ENCODE measurements around the gene NKPD1.

The NKPD1 gene, protein sequence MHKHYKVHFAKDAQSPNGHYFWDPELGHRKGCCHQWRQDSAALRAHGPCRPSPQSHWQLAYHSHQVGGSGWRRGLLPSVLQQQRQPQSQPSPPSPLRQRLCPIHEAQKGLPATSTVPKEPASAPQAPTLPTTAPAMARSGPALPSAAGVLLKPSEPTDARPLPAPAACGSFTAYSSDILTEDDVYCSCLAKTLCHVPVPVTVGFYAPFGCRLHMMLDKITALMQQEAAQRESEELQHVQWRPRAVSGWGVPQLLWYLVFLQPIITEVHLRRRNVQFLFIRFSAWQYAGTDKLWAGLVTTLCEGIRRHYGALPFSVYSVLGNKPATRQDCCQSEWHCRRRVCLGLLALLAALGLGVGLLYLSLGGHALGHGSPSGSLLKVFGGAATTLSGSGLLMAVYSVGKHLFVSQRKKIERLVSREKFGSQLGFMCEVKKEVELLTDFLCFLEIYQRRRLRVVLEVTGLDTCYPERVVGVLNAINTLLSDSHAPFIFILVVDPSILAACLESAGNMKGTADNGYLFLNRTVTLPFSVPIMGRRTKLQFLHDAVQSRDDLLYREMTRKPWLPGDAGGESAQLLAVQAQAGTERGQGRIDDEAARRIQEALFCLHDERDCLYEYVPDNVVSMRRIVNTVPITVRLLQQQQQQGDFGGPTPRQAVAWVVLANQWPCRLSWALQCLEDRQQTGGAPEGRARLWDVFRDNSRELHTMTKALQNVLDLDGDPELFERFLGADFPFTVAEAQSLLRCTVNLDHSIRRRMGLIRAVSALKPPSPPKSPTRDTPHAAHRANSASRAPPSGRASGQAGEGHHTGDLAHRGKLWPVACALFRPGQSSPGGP

DNA sequence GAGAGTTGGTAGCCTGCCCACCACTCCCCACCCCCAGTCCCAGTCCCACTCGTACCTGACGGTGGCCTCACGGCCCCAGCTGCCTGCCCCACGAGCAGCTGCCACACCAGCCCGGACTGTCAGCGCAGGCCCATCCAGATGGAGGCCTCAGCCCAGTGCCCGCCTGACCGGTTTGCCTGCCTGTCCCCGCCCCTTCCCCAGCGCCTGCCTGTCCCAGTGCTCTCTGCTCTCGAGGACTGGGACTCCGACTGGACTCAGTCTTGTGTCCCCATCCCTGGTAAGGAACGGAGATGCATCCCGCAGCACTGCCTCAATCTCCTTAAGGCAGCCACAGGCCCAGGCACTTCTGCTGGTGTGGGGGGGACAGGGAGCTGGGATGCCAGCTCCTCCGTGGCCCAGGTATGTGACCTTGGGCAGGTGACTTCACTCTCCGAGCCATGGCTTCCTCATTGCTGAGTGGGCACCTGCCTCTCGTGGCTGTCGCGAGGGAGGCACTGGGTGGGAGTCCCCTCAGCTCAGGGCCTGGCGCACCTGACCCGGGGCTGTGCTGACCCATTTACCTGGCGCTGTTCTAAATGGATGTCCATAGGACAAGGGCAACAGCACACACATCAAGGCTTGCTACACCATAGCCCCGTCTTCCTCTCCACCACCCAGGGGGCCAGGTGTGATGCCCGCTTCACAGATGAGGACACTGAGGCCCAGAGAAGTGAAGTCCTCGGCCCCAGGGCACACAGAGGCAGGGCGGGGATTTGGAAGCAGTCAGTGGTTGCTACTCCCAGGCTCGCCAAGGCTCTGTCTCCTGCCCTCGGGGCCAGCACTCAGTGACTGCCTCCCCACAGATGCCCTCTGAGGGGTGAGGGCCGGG, at the start of gene NKPD1:
Gene NKPD1, minus strand, starts transcription at position 113 of the 868 bp plus-strand sequence. CDS start 832 bp downstream, outside the sequence.
- Histone ChIP-seq H3K4me1 (ENCODE audit: low read length) (no peaks in the 10 kb centered on the region), H3K4me2 (ENCODE audit: low read depth, low read length) (no peak within 1 kb of the TSS), H3K36me3 (replicated peaks; ENCODE audit: insufficient read depth, low read length) (no peaks in the 10 kb centered on the region), H3K27ac (ENCODE audit: low read length) (no peak within 1 kb of the TSS), H3F3A (ENCODE audit: insufficient read depth, low read length) (no peaks in the 10 kb centered on the region), H3K4me3 (ENCODE audit: low read length) (no peak within 1 kb of the TSS), H3K79me2 (ENCODE audit: low read length) (no peaks in the 10 kb centered on the region), H4K20me1 (ENCODE audit: insufficient read depth, low read length) (no peaks in the 10 kb centered on the region), H2AFZ (ENCODE audit: low read length) (no peak within 1 kb of the TSS), H3K27me3 (replicated peaks; ENCODE audit: insufficient read depth, low read length) (peaks cover 42% of the 10 kb centered on the region), H3K9me2 (replicated peaks; ENCODE audit: insufficient read depth, low read length) (no peaks in the 10 kb centered on the region), H3K9me3 (replicated peaks; ENCODE audit: insufficient read depth, low read length) (no peaks in the 10 kb centered on the region), H3K9ac (ENCODE audit: low read length) (no peak within 1 kb of the TSS)
- no peak for DNase-seq
- TF ChIP-seq EZH2 (optimal IDR thresholded peaks at IDR 0.05; ENCODE audit: low read depth, low read length) = no peak
- TF ChIP-seq, protein P1, sequence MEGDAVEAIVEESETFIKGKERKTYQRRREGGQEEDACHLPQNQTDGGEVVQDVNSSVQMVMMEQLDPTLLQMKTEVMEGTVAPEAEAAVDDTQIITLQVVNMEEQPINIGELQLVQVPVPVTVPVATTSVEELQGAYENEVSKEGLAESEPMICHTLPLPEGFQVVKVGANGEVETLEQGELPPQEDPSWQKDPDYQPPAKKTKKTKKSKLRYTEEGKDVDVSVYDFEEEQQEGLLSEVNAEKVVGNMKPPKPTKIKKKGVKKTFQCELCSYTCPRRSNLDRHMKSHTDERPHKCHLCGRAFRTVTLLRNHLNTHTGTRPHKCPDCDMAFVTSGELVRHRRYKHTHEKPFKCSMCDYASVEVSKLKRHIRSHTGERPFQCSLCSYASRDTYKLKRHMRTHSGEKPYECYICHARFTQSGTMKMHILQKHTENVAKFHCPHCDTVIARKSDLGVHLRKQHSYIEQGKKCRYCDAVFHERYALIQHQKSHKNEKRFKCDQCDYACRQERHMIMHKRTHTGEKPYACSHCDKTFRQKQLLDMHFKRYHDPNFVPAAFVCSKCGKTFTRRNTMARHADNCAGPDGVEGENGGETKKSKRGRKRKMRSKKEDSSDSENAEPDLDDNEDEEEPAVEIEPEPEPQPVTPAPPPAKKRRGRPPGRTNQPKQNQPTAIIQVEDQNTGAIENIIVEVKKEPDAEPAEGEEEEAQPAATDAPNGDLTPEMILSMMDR (IDR thresholded peaks at IDR 0.05; ENCODE audit: low read length) = no peak
- no peak for TF ChIP-seq EZH2phosphoT487 (IDR thresholded peaks at IDR 0.05; ENCODE audit: low read length)

DNA sequence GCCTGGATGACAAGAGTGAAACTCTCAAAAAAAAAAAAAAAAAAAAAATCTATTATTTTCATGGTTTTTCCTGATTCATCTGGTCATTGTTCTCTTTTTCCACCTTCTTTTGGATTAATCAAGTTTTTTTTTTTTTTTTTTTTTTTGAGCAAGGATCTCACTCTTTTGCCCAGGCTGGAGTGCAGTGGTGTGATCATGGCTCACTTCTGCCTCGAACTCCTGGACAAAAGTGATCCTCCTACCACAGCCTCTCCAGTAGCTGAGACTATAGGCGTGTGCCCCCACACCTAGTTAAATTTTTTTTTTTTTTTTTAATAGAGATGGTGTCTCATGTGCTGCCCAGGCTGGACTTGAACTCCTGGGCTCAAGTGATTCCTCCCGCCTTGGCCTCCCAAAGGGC, 45.5 kb upstream of the NKPD1 start:
- no peaks in the 10 kb centered on the region for H3K36me3 ChIP-seq (replicated peaks; ENCODE audit: insufficient read depth, low read length)
- no peak for TF ChIP-seq EZH2 (optimal IDR thresholded peaks at IDR 0.05; ENCODE audit: low read depth, low read length)
- TF ChIP-seq, protein P1 (IDR thresholded peaks at IDR 0.05; ENCODE audit: low read length) = no peak
- TF ChIP-seq EZH2phosphoT487 (IDR thresholded peaks at IDR 0.05; ENCODE audit: low read length) = no peak
- no peaks in the 10 kb centered on the region for H3K4me1 ChIP-seq (ENCODE audit: low read length)
- H2AFZ ChIP-seq (ENCODE audit: low read length) = no peak overlapping the region
- no peaks in the 10 kb centered on the region; the same call in 1 of the 2 replicates for H3K27me3 ChIP-seq (replicated peaks; ENCODE audit: insufficient read depth, low read length)
- H3K4me2 ChIP-seq (ENCODE audit: low read depth, low read length) = no peak overlapping the region
- no peaks in the 10 kb centered on the region for H3K9me3 ChIP-seq (replicated peaks; ENCODE audit: insufficient read depth, low read length)
- no peak overlapping the region for H3K27ac ChIP-seq (ENCODE audit: low read length)
- no peaks in the 10 kb centered on the region for H3K79me2 ChIP-seq (ENCODE audit: low read length)
- no peak overlapping the region for H3K9ac ChIP-seq (ENCODE audit: low read length)
- H3F3A ChIP-seq (ENCODE audit: insufficient read depth, low read length) = no peaks in the 10 kb centered on the region
- no peak overlapping the region for H3K4me3 ChIP-seq (ENCODE audit: low read length)
- no peaks in the 10 kb centered on the region for H4K20me1 ChIP-seq (ENCODE audit: insufficient read depth, low read length)
- DNase-seq = no peak
- H3K9me2 ChIP-seq (replicated peaks; ENCODE audit: insufficient read depth, low read length) = no peaks in the 10 kb centered on the region

DNA sequence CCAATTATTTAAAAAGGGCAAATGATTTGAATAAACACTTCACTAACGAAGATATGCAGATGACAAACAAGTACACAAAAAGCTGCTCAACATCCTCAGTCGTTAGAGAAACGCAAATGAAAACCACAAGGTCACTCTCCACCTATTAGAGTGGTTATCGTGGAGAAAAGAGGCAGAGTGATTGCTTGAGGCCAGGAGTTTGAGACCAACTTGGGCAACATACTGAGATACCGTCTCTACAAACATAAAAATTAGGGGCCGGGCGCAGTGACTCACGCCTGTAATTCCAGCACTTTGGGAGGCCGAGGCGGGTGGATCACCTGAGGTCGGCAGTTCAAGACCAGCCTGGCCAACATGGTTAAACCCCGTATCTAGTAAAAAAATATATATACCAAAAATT, 45.0 kb upstream of the NKPD1 start:
- Histone ChIP-seq H3K27me3 (replicated peaks; ENCODE audit: insufficient read depth, low read length) (no peaks in the 10 kb centered on the region; the same call in 1 of the 2 replicates), H3K4me2 (ENCODE audit: low read depth, low read length) (no peak overlapping the region), H3K27ac (ENCODE audit: low read length) (no peak overlapping the region), H2AFZ (ENCODE audit: low read length) (no peak overlapping the region), H4K20me1 (ENCODE audit: insufficient read depth, low read length) (no peaks in the 10 kb centered on the region), H3K9me2 (replicated peaks; ENCODE audit: insufficient read depth, low read length) (no peaks in the 10 kb centered on the region), H3K79me2 (ENCODE audit: low read length) (no peaks in the 10 kb centered on the region), H3K36me3 (replicated peaks; ENCODE audit: insufficient read depth, low read length) (no peaks in the 10 kb centered on the region), H3K9ac (ENCODE audit: low read length) (no peak overlapping the region), H3K4me1 (ENCODE audit: low read length) (no peaks in the 10 kb centered on the region), H3K4me3 (ENCODE audit: low read length) (no peak overlapping the region), H3K9me3 (replicated peaks; ENCODE audit: insufficient read depth, low read length) (no peaks in the 10 kb centered on the region), H3F3A (ENCODE audit: insufficient read depth, low read length) (no peaks in the 10 kb centered on the region)
- no peak for DNase-seq
- TF ChIP-seq EZH2phosphoT487 (IDR thresholded peaks at IDR 0.05; ENCODE audit: low read length) (no peak), EZH2 (optimal IDR thresholded peaks at IDR 0.05; ENCODE audit: low read depth, low read length) (no peak)
- TF ChIP-seq, protein P1 (IDR thresholded peaks at IDR 0.05; ENCODE audit: low read length) = no peak

Measured in MM.1S (cell line).